Measurements from ENCODE around the gene SMPD3.

- TF ChIP-seq, protein P1, sequence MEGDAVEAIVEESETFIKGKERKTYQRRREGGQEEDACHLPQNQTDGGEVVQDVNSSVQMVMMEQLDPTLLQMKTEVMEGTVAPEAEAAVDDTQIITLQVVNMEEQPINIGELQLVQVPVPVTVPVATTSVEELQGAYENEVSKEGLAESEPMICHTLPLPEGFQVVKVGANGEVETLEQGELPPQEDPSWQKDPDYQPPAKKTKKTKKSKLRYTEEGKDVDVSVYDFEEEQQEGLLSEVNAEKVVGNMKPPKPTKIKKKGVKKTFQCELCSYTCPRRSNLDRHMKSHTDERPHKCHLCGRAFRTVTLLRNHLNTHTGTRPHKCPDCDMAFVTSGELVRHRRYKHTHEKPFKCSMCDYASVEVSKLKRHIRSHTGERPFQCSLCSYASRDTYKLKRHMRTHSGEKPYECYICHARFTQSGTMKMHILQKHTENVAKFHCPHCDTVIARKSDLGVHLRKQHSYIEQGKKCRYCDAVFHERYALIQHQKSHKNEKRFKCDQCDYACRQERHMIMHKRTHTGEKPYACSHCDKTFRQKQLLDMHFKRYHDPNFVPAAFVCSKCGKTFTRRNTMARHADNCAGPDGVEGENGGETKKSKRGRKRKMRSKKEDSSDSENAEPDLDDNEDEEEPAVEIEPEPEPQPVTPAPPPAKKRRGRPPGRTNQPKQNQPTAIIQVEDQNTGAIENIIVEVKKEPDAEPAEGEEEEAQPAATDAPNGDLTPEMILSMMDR (IDR thresholded peaks at IDR 0.05): no peak
- TF ChIP-seq POLR2A (IDR thresholded peaks at IDR 0.05): no peak
Observed at GRCh38 chr16:68412061-68412460, 36.2 kb downstream of the SMPD3 start.
